IMR-90 (cell line): Measurements from ENCODE around the gene SDCCAG8. TPM values are rescaled to one million over a fixed set of nuclear protein-coding genes. Genes with fewer than 3 reads are reported as not detected.

Source experiments
- ATAC-seq: fragments of 200-7000 bp; cut with Tn5 transposase; 2 replicates; pipeline ENCODE4 v1.9.1; 2020; ENCODE audit warnings: low read depth, mild to moderate bottlenecking, moderate library complexity
- BruUV-seq: library from RNA; stranded (reverse); fragments of 400-500 nt; replicated peaks from 2 replicates; lab custom pipeline; 2021; lab: Mats Ljungman, UMichigan
- CTCF ChIA-PET: fragments of 300-600 bp; formaldehyde crosslinking; extraction: SDS; loops from one replicate; lab custom pipeline; 2021; ENCODE audit warnings: antibody characterized with exemption; lab: Yijun Ruan, JAX
- POLR2A ChIA-PET: fragments of 300-600 bp; sonication (Branson Sonifier 250); formaldehyde crosslinking; loops from one replicate; lab custom pipeline; 2022; ENCODE audit warnings: antibody characterized with exemption; ENCODE audit not compliant: unreplicated experiment; lab: Charles Lee
- DNase-seq: peaks from one replicate; pipeline ENCODE4 v3.0.0; 2013
- H2AFZ ChIP-seq: replicated peaks from 2 replicates; pipeline ENCODE3; 2013; ENCODE audit warnings: low read length, mild to moderate bottlenecking; ENCODE audit not compliant: poor library complexity
- H2AK5ac ChIP-seq: 2 replicates; pipeline ENCODE4 v1.6.1; 2013; ENCODE audit warnings: low read depth, low read length, inconsistent platforms
- H2AK9ac ChIP-seq: replicated peaks from 2 replicates; pipeline ENCODE3; 2013; ENCODE audit warnings: mild to moderate bottlenecking, low read depth, low read length, moderate library complexity; ENCODE audit not compliant: poor library complexity
- H2BK120ac ChIP-seq: 2 replicates; pipeline ENCODE4 v1.6.1; 2013; ENCODE audit warnings: low read depth, low read length, inconsistent platforms
- H2BK15ac ChIP-seq: 3 replicates; pipeline ENCODE4 v1.6.1; 2013; ENCODE audit warnings: low read depth, low read length, inconsistent platforms
- H2BK20ac ChIP-seq: 2 replicates; pipeline ENCODE4 v1.6.1; 2013; ENCODE audit warnings: low read depth, mild to moderate bottlenecking, inconsistent platforms, low read length, moderate library complexity
- H2BK5ac ChIP-seq: 2 replicates; pipeline ENCODE4 v1.6.1; 2013; ENCODE audit warnings: mild to moderate bottlenecking, low read depth, low read length, inconsistent platforms; ENCODE audit not compliant: poor library complexity, severe bottlenecking
- H3K14ac ChIP-seq: replicated peaks from 2 replicates; pipeline ENCODE4 v1.6.1; 2013; ENCODE audit warnings: low read depth, low read length, inconsistent platforms
- H3K18ac ChIP-seq: 2 replicates; pipeline ENCODE4 v1.6.1; 2013; ENCODE audit warnings: low read depth, low read length, control low read depth
- H3K23ac ChIP-seq: 2 replicates; pipeline ENCODE4 v1.6.1; 2013; ENCODE audit warnings: low read depth, low read length, inconsistent platforms
- H3K27ac ChIP-seq: 2 replicates; pipeline ENCODE4 v1.5.1; 2013; ENCODE audit warnings: mild to moderate bottlenecking, control low read depth, low read length; ENCODE audit not compliant: insufficient read depth
- H3K27me3 ChIP-seq: 2 replicates; pipeline ENCODE4 v1.6.1; 2013; ENCODE audit warnings: low read length; ENCODE audit not compliant: control insufficient read depth, insufficient read depth
- H3K36me3 ChIP-seq: 2 replicates; pipeline ENCODE4 v1.6.1; 2013; ENCODE audit warnings: low read length, mixed read lengths; ENCODE audit not compliant: control insufficient read depth, insufficient read depth
- H3K4ac ChIP-seq: 2 replicates; pipeline ENCODE4 v1.6.1; 2013; ENCODE audit warnings: low read depth, low read length, inconsistent platforms
- H3K4me1 ChIP-seq: 2 replicates; pipeline ENCODE4 v1.6.1; 2013; ENCODE audit warnings: low read length, mixed read lengths; ENCODE audit not compliant: control insufficient read depth, insufficient read depth
- H3K4me2 ChIP-seq: 2 replicates; pipeline ENCODE4 v1.6.1; 2013; ENCODE audit warnings: low read depth, mild to moderate bottlenecking, control low read depth, low read length, moderate library complexity
- H3K4me3 ChIP-seq: 2 replicates; pipeline ENCODE4 v1.5.1; 2013; ENCODE audit warnings: low read depth, mild to moderate bottlenecking, control low read depth, low read length, moderate library complexity; ENCODE audit not compliant: insufficient read depth
- H3K56ac ChIP-seq: 2 replicates; pipeline ENCODE4 v1.6.1; 2013; ENCODE audit warnings: low read length, inconsistent platforms; ENCODE audit not compliant: insufficient read depth; ENCODE audit errors: extremely low read depth
- H3K79me1 ChIP-seq, 2 experiments: 2 replicates each; pipeline ENCODE4 v1.6.1; 2013; ENCODE audit warnings: low read length in 2 of 2, inconsistent platforms in 1 of 2, low read depth in 1 of 2
- H3K9ac ChIP-seq: 2 replicates; pipeline ENCODE4 v1.6.1; 2013; ENCODE audit warnings: low read depth, low read length, control low read depth
- H3K9me1 ChIP-seq: 2 replicates; pipeline ENCODE4 v1.6.1; 2013; ENCODE audit warnings: low read length, inconsistent platforms; ENCODE audit not compliant: insufficient read depth
- H3K9me3 ChIP-seq: 2 replicates; pipeline ENCODE4 v1.6.1; 2013; ENCODE audit warnings: low read length; ENCODE audit not compliant: control insufficient read depth, insufficient read depth
- H4K20me1 ChIP-seq: 2 replicates; pipeline ENCODE4 v1.6.1; 2013; ENCODE audit warnings: low read length, inconsistent platforms; ENCODE audit not compliant: insufficient read depth
- H4K5ac ChIP-seq: 2 replicates; pipeline ENCODE4 v1.6.1; 2013; ENCODE audit warnings: mild to moderate bottlenecking, low read depth, low read length, control low read depth
- H4K8ac ChIP-seq, 2 experiments: 2 replicates each; pipeline ENCODE4 v1.6.1; 2013; ENCODE audit warnings: low read depth in 2 of 2, low read length in 2 of 2, control low read depth in 1 of 2, inconsistent platforms in 1 of 2
- H4K91ac ChIP-seq: 2 replicates; pipeline ENCODE4 v1.6.1; 2013; ENCODE audit warnings: low read depth, low read length, inconsistent platforms; ENCODE audit not compliant: insufficient read depth
- BHLHE40 ChIP-seq: fragments of 150-350 bp; IDR thresholded peaks from 2 replicates; pipeline ENCODE4 v1.6.1; 2016; ENCODE audit warnings: mild to moderate bottlenecking, low read depth, low read length
- CEBPB ChIP-seq: IDR thresholded peaks from 2 replicates; pipeline ENCODE4 v1.6.1; 2012; ENCODE audit warnings: low read depth, low read length, improper control_type of control experiment
- CTCF ChIP-seq: conservative IDR thresholded peaks from 2 replicates; pipeline ENCODE4 v1.5.1; 2012; ENCODE audit warnings: mild to moderate bottlenecking, low read depth, low read length, improper control_type of control experiment
- FOS ChIP-seq: fragments of 150-350 bp; IDR thresholded peaks from 2 replicates; pipeline ENCODE4 v1.6.1; 2016; ENCODE audit warnings: low read depth, low read length
- MAFK ChIP-seq: IDR thresholded peaks from 2 replicates; pipeline ENCODE4 v1.6.1; 2012; ENCODE audit warnings: low read depth, low read length, improper control_type of control experiment
- MAZ ChIP-seq: IDR thresholded peaks from 2 replicates; pipeline ENCODE4 v1.6.1; 2012; ENCODE audit warnings: low read depth, mild to moderate bottlenecking, low read length, improper control_type of control experiment, moderate library complexity, borderline replicate concordance
- MXI1 ChIP-seq: IDR thresholded peaks from 2 replicates; pipeline ENCODE4 v1.6.1; 2012; ENCODE audit warnings: low read depth, mild to moderate bottlenecking, low read length, moderate library complexity, borderline replicate concordance
- POLR2A ChIP-seq: IDR thresholded peaks from 2 replicates; pipeline ENCODE4 v1.6.1; 2012; ENCODE audit warnings: mild to moderate bottlenecking, low read depth, low read length
- RAD21 ChIP-seq: IDR thresholded peaks from 2 replicates; pipeline ENCODE4 v1.6.1; 2012; ENCODE audit warnings: low read length, improper control_type of control experiment
- RCOR1 ChIP-seq: IDR thresholded peaks from 2 replicates; pipeline ENCODE4 v1.6.1; 2012; ENCODE audit warnings: mild to moderate bottlenecking, low read length, improper control_type of control experiment; ENCODE audit not compliant: insufficient replicate concordance
- RFX5 ChIP-seq: IDR thresholded peaks from 2 replicates; pipeline ENCODE4 v1.8.0; 2012; ENCODE audit warnings: low read depth, mild to moderate bottlenecking, low read length, moderate library complexity
- SMC3 ChIP-seq: fragments of 150-350 bp; IDR thresholded peaks from 2 replicates; pipeline ENCODE4 v1.6.1; 2016; ENCODE audit warnings: low read depth, mild to moderate bottlenecking, antibody characterized with exemption, low read length, moderate library complexity
- USF2 ChIP-seq: fragments of 150-350 bp; IDR thresholded peaks from 2 replicates; pipeline ENCODE4 v1.6.1; 2017; ENCODE audit warnings: mild to moderate bottlenecking, antibody characterized with exemption, low read length, low read depth
- whole genome bisulfite sequencing, 2 experiments: methylation state at CpG; one replicate each; pipeline versions ENCODE4 v1.1.5 to v1.1.7; 2013; ENCODE audit warnings: missing lambda C conversion rate in 2 of 2; ENCODE audit not compliant: insufficient read length in 1 of 2; ENCODE audit errors: extremely low coverage in 2 of 2; 5-methylcytosine and 5-hydroxymethylcytosine counted together
- dilution Hi-C: fragments of 300-500 bp; cut with HindIII; formaldehyde crosslinking; loops from one replicate; pipeline ENCODE4 v1.14.3; 2018; ENCODE audit warnings: low sequenced_read_pairs; ENCODE audit not compliant: unreplicated experiment
- in situ Hi-C: fragments of 300-500 bp; cut with MboI; formaldehyde crosslinking; loops from 3 replicates; pipeline ENCODE4 v1.14.3; 2019; ENCODE audit warnings: low sequenced_read_pairs, inconsistent platforms, mixed read lengths
- intact Hi-C: fragments of 100-400 bp; cut with micrococcal nuclease; formaldehyde crosslinking; loops from 2 replicates; pipeline ENCODE4 v1.10.0; 2022
- polyA plus RNA-seq, 3 experiments: library from polyadenylated mRNA; depleted of rRNA; stranded (reverse); fragments of >200 nt; gene quantifications; 2 replicates each; pipeline ENCODE4 v1.2.3, GENCODE V29; 2012; ENCODE audit warnings: low replicate concordance in 1 of 3
- total RNA-seq: library from RNA; depleted of rRNA; stranded (reverse); fragments of >200 nt; gene quantifications from 2 replicates; pipeline ENCODE4 v1.2.3, GENCODE V29; 2012

The SDCCAG8 gene
- total and polyA plus RNA-seq, 2 of the 4 experiments (the other 2 are of a cell fraction), result 25.2 to 46.8 TPM

- no TSS peak for BruUV-seq
- Histone ChIP-seq H2BK120ac (no peak overlapping the region), H3K9ac (no peak overlapping the region), H3K36me3 (peaks cover 4% of the 10 kb centered on the region), H4K5ac (no peak overlapping the region), H2AK9ac (no peak overlapping the region), H2BK20ac (no peak overlapping the region), H3K4me2 (no peak overlapping the region), H2BK5ac (no peak overlapping the region), H3K27me3 (no peaks in the 10 kb centered on the region), H3K4me1 (no peaks in the 10 kb centered on the region), H2AK5ac (no peak overlapping the region), H3K79me1 (peaks cover 0 to 3% of the 10 kb centered on the region in 2 experiments; a peak in 1 of 4 replicates), H3K4me3 (no peak overlapping the region), H3K4ac (no peak overlapping the region), H3K9me1 (no peaks in the 10 kb centered on the region), H4K91ac (no peak overlapping the region), H4K8ac (no peak overlapping the region), H3K18ac (no peak overlapping the region), H4K20me1 (no peaks in the 10 kb centered on the region), H3K14ac (no peak overlapping the region), H3K9me3 (no peaks in the 10 kb centered on the region), H2BK15ac (no peak overlapping the region), H2AFZ (no peak overlapping the region), H3K56ac (no peak overlapping the region), H3K23ac (no peak overlapping the region), H3K27ac (no peak overlapping the region)
- in situ Hi-C loops (no loop called here), dilution Hi-C loops (no loop called here), intact Hi-C loops (no loop called here)
- no CpG with 5 or more reads among the region's 2 CpGs for WGBS, 2 experiments
- no peak for TF ChIP-seq RFX5
- TF ChIP-seq USF2, result no peak
- TF ChIP-seq SMC3, result no peak
- no peak for TF ChIP-seq FOS
- TF ChIP-seq RAD21, result no peak
- TF ChIP-seq MAFK, result no peak
- no peak for TF ChIP-seq MXI1
- no peak for TF ChIP-seq MAZ
- no peak for TF ChIP-seq BHLHE40
- TF ChIP-seq POLR2A, result no peak
- no peak for TF ChIP-seq CTCF
- no peak for TF ChIP-seq RCOR1
- no peak for TF ChIP-seq CEBPB
- DNase-seq, result no peak
- ChIA-PET POLR2A (no interaction called here), CTCF (no interaction called here)
- no peak; the same call in 1 of the 2 replicates for ATAC-seq
These were observed 287.7 kb downstream of the SDCCAG8 start for GRCh38 chr1:243543501-243543900.
